ENCODE measurements around the gene OR2A2. TPM values are rescaled to one million over a fixed set of nuclear protein-coding genes. Genes with fewer than 3 reads are reported as not detected.

The OR2A2 gene
- polyA plus RNA-seq, result not detected

GRCh38 chr7:144109283-144109682 is at the start of gene OR2A2:
OR2A2 (plus strand) TSS chr7:144109583; CDS start chr7:144109583, 0 bp downstream.
- Mint-ChIP-seq H3K27me3 (peaks cover 1% of the 10 kb centered on the region), H3K27ac (peak within 1 kb of the TSS in 1 of 3 donors; percentile 40), H3K36me3 (no peaks in the 10 kb centered on the region), H3K4me3 (no peak within 1 kb of the TSS), H3K4me1 (no peaks in the 10 kb centered on the region), H3K9me3 (peaks cover 0 to 4% (median 0%) of the 10 kb centered on the region in 3 donors)

- Mint-ChIP-seq H3K9me3 (peaks cover 5 to 14% (median 6%) of the 10 kb centered on the region in 3 donors), H3K27me3 (peaks cover 4% of the 10 kb centered on the region), H3K4me3 (no peak overlapping the region), H3K4me1 (no peaks in the 10 kb centered on the region), H3K36me3 (no peaks in the 10 kb centered on the region), H3K27ac (no peak overlapping the region)
Measured at GRCh38 chr7:144063710-144064109, 45.7 kb upstream of the OR2A2 start.

GRCh38 chr7:144069511-144069910 is 39.9 kb upstream of the OR2A2 start, which contains the start of gene OR2A25:
OR2A25 (plus strand) TSS chr7:144069811; CDS start chr7:144074220, 4,409 bp downstream.
- peaks cover 3% of the 10 kb centered on the region for H3K27me3 Mint-ChIP-seq
- peaks cover 2 to 10% (median 5%) of the 10 kb centered on the region in 3 donors for H3K9me3 Mint-ChIP-seq
- H3K4me1 Mint-ChIP-seq, result no peaks in the 10 kb centered on the region
- H3K4me3 Mint-ChIP-seq, result no peak within 1 kb of the TSS
- H3K27ac Mint-ChIP-seq, result no peak within 1 kb of the TSS
- no peaks in the 10 kb centered on the region for H3K36me3 Mint-ChIP-seq

GRCh38 chr7:144069953-144070352 is 39.4 kb upstream of the OR2A2 start:
- H3K9me3 Mint-ChIP-seq, result peaks cover 2 to 10% (median 5%) of the 10 kb centered on the region in 3 donors
- no peak overlapping the region for H3K4me3 Mint-ChIP-seq
- H3K4me1 Mint-ChIP-seq, result no peaks in the 10 kb centered on the region

GRCh38 chr7:144074374-144074773 is 35.0 kb upstream of the OR2A2 start:
- Mint-ChIP-seq H3K4me1 (no peaks in the 10 kb centered on the region), H3K36me3 (no peaks in the 10 kb centered on the region), H3K4me3 (no peak overlapping the region), H3K27ac (no peak overlapping the region), H3K27me3 (peaks cover 1% of the 10 kb centered on the region), H3K9me3 (peaks cover 0 to 2% (median 2%) of the 10 kb centered on the region in 3 donors)

More at GRCh38 chr7:144069953-144070352, 39.4 kb upstream of the OR2A2 start:
- Mint-ChIP-seq H3K27me3 (peaks cover 3% of the 10 kb centered on the region), H3K36me3 (no peaks in the 10 kb centered on the region), H3K27ac (no peak overlapping the region)

- H3K4me1 Mint-ChIP-seq, result no peaks in the 10 kb centered on the region
- no peak within 1 kb of the TSS for H3K27ac Mint-ChIP-seq
- H3K4me3 Mint-ChIP-seq, result no peak within 1 kb of the TSS
- peaks cover 0 to 4% (median 2%) of the 10 kb centered on the region in 3 donors for H3K9me3 Mint-ChIP-seq
- no peaks in the 10 kb centered on the region for H3K36me3 Mint-ChIP-seq
- H3K27me3 Mint-ChIP-seq, result no peaks in the 10 kb centered on the region
Measured at GRCh38 chr7:144085978-144086377, 23.4 kb upstream of the OR2A2 start, which contains the start of gene OR2A12. OR2A12 (plus strand) TSS chr7:144086278; CDS start chr7:144095108, 8,830 bp downstream.

- H3K4me3 Mint-ChIP-seq, result no peak overlapping the region
- H3K9me3 Mint-ChIP-seq, result peaks cover 0 to 4% (median 2%) of the 10 kb centered on the region in 3 donors
- H3K27me3 Mint-ChIP-seq, result no peaks in the 10 kb centered on the region
- H3K4me1 Mint-ChIP-seq, result no peaks in the 10 kb centered on the region
- H3K36me3 Mint-ChIP-seq, result no peaks in the 10 kb centered on the region
- no peak overlapping the region for H3K27ac Mint-ChIP-seq
Measured at GRCh38 chr7:144086730-144087129, 22.7 kb upstream of the OR2A2 start.

- Mint-ChIP-seq H3K4me1 (no peaks in the 10 kb centered on the region), H3K36me3 (no peaks in the 10 kb centered on the region), H3K27me3 (no peaks in the 10 kb centered on the region), H3K27ac (no peak overlapping the region), H3K4me3 (no peak overlapping the region), H3K9me3 (peaks cover 0 to 4% (median 2%) of the 10 kb centered on the region in 3 donors)
Measured at GRCh38 chr7:144087230-144087629, 22.2 kb upstream of the OR2A2 start.

- Mint-ChIP-seq H3K27me3 (no peaks in the 10 kb centered on the region), H3K27ac (no peak overlapping the region), H3K9me3 (peaks cover 0 to 7% (median 4%) of the 10 kb centered on the region in 3 donors), H3K4me3 (no peak overlapping the region), H3K4me1 (no peaks in the 10 kb centered on the region), H3K36me3 (no peaks in the 10 kb centered on the region)
Measured at GRCh38 chr7:144090667-144091066, 18.7 kb upstream of the OR2A2 start.

- peaks cover 2% of the 10 kb centered on the region for H3K36me3 Mint-ChIP-seq
- no peaks in the 10 kb centered on the region for H3K4me1 Mint-ChIP-seq
- H3K4me3 Mint-ChIP-seq, result no peak overlapping the region
- H3K27me3 Mint-ChIP-seq, result peaks cover 6% of the 10 kb centered on the region
- no peak overlapping the region for H3K27ac Mint-ChIP-seq
- H3K9me3 Mint-ChIP-seq, result peaks cover 0 to 5% (median 0%) of the 10 kb centered on the region in 3 donors
Measured at GRCh38 chr7:144098776-144099175, 10.6 kb upstream of the OR2A2 start.

- no peaks in the 10 kb centered on the region for H3K9me3 Mint-ChIP-seq
- peaks cover 2% of the 10 kb centered on the region for H3K36me3 Mint-ChIP-seq
- H3K4me3 Mint-ChIP-seq, result no peak overlapping the region
- H3K4me1 Mint-ChIP-seq, result no peaks in the 10 kb centered on the region
- H3K27me3 Mint-ChIP-seq, result peaks cover 6% of the 10 kb centered on the region
- H3K27ac Mint-ChIP-seq, result no peak overlapping the region
Measured at GRCh38 chr7:144100607-144101006, 8.8 kb upstream of the OR2A2 start.

- Mint-ChIP-seq H3K9me3 (no peaks in the 10 kb centered on the region), H3K4me1 (no peaks in the 10 kb centered on the region), H3K27me3 (peaks cover 4% of the 10 kb centered on the region), H3K27ac (no peak overlapping the region), H3K36me3 (no peaks in the 10 kb centered on the region), H3K4me3 (no peak overlapping the region)
Measured at GRCh38 chr7:144102041-144102440, 7.3 kb upstream of the OR2A2 start.

- no peaks in the 10 kb centered on the region for H3K4me1 Mint-ChIP-seq
- H3K4me3 Mint-ChIP-seq, result no peak overlapping the region
- H3K36me3 Mint-ChIP-seq, result no peaks in the 10 kb centered on the region
- no peak overlapping the region for H3K27ac Mint-ChIP-seq
- H3K9me3 Mint-ChIP-seq, result peaks cover 0 to 4% (median 0%) of the 10 kb centered on the region in 3 donors
- H3K27me3 Mint-ChIP-seq, result peaks cover 4% of the 10 kb centered on the region
Measured at GRCh38 chr7:144105211-144105610, 4.2 kb upstream of the OR2A2 start.

GRCh38 chr7:144110272-144110671 is 889 bp downstream of the OR2A2 start:
- H3K27me3 Mint-ChIP-seq, result peaks cover 1% of the 10 kb centered on the region
- no peaks in the 10 kb centered on the region for H3K36me3 Mint-ChIP-seq
- H3K27ac Mint-ChIP-seq, result peak overlapping the region in 1 of 3 donors; percentile 40
- H3K4me1 Mint-ChIP-seq, result no peaks in the 10 kb centered on the region
- H3K9me3 Mint-ChIP-seq, result peaks cover 0 to 4% (median 0%) of the 10 kb centered on the region in 3 donors
- no peak overlapping the region for H3K4me3 Mint-ChIP-seq

- no peaks in the 10 kb centered on the region for H3K36me3 Mint-ChIP-seq
- H3K4me1 Mint-ChIP-seq, result no peaks in the 10 kb centered on the region
- H3K27ac Mint-ChIP-seq, result no peak overlapping the region
- H3K27me3 Mint-ChIP-seq, result peaks cover 3% of the 10 kb centered on the region
- no peak overlapping the region for H3K4me3 Mint-ChIP-seq
- H3K9me3 Mint-ChIP-seq, result no peaks in the 10 kb centered on the region
Measured at GRCh38 chr7:144113651-144114050, 4.3 kb downstream of the OR2A2 start.

- H3K4me3 Mint-ChIP-seq, result no peak overlapping the region
- H3K9me3 Mint-ChIP-seq, result no peaks in the 10 kb centered on the region
- H3K36me3 Mint-ChIP-seq, result no peaks in the 10 kb centered on the region
- H3K27ac Mint-ChIP-seq, result no peak overlapping the region
- H3K27me3 Mint-ChIP-seq, result peaks cover 7% of the 10 kb centered on the region
- no peaks in the 10 kb centered on the region for H3K4me1 Mint-ChIP-seq
Measured at GRCh38 chr7:144118341-144118740, 9.0 kb downstream of the OR2A2 start.

Measured in IgD-negative memory B cell (primary cell).